ENCODE data around the gene ELL.

ELL gene

DNA sequence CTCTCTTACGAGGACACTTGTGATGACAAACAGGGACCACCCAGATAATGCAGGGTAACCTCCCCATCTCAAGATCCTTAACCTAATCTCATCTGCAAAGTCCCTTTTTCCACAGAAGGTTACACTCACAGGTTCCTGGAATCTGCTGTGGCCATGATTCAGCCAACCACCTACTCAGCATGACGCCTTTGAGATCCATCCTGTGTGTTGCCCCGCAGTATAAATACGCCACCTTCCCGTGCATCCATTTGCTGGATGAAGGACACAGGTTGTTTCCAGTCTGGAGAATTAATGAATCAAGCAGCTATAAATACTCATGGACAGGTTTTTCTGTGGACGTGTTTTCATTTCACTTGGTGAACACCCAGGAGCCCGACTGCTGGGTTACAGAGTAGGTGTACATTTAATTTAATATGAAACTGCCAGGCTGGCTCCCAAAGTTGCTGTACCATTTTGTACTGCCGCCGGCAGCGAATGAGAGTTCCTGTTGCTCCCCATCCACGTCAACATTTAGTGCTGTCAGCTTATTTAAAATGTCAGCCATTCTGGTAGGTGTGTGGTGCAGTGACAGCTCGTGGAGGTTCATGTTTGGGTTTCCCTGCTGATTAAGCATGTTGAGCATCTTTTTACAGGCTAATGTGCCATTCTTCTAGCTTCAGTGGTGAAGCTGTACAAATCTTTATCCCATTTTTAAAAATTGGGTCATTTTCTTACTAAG lies 40.2 kb downstream of the ELL start:
- no peaks in the 10 kb centered on the region for H3K36me3 ChIP-seq (ENCODE audit: control insufficient read depth, insufficient read depth, low read length, severe bottlenecking)
- no peaks in the 10 kb centered on the region for H3K9me3 ChIP-seq (ENCODE audit: control insufficient read depth, low read length)
- H3K27me3 ChIP-seq (replicated peaks; ENCODE audit: control insufficient read depth, insufficient read depth, low read length) = no peaks in the 10 kb centered on the region
- no peak for DNase-seq (ENCODE audit: low read depth)
- peaks cover 57% of the 10 kb centered on the region for H3K4me1 ChIP-seq (ENCODE audit: control insufficient read depth, insufficient read depth, low read length)
- no peak overlapping the region for H3K9ac ChIP-seq (ENCODE audit: low read length)
- no peak overlapping the region for H3K4me3 ChIP-seq (ENCODE audit: low read length)

DNA sequence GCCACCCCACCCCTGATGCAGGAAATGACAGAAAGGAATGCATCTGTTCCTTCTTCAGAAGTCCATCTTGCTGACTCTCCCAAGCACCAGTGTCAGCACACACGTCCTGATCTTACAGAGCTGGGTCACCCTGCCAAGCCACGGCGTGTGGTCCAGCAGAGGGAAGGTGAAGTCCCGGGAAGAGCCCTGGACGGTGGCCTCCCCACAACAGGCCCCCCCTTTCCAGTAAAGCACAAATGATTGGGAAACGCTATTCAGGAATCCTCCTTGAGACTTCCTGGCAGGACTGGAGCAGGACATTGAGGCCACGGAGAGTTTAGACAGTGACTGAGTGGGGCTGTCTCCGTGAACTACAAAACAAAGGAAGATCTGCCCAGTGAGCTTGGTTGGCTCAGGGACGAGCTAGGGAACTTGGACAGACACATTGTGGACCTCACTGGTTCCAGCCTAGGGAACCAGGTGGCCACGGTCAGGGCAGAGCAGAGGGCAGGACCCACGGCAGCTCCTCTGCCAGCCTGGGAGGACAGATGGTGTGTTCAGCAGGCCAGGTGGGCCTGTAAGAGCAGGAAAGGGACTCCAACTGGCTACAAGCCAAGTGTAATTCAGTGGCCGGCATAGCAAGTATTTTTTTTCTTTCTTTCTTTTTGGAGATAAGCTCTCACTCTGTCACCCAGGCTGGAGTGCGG lies 41.7 kb downstream of the ELL start:
- Histone ChIP-seq H3K9me3 (ENCODE audit: control insufficient read depth, low read length) (no peaks in the 10 kb centered on the region), H3K9ac (ENCODE audit: low read length) (peak overlapping the region; percentile 74), H3K27me3 (replicated peaks; ENCODE audit: control insufficient read depth, insufficient read depth, low read length) (no peaks in the 10 kb centered on the region), H3K4me3 (ENCODE audit: low read length) (peak overlapping the region; percentile 28), H3K36me3 (ENCODE audit: control insufficient read depth, insufficient read depth, low read length, severe bottlenecking) (no peaks in the 10 kb centered on the region), H3K4me1 (ENCODE audit: control insufficient read depth, insufficient read depth, low read length) (peaks cover 49% of the 10 kb centered on the region)
- DNase-seq (ENCODE audit: low read depth) = peak; percentile 72

DNA sequence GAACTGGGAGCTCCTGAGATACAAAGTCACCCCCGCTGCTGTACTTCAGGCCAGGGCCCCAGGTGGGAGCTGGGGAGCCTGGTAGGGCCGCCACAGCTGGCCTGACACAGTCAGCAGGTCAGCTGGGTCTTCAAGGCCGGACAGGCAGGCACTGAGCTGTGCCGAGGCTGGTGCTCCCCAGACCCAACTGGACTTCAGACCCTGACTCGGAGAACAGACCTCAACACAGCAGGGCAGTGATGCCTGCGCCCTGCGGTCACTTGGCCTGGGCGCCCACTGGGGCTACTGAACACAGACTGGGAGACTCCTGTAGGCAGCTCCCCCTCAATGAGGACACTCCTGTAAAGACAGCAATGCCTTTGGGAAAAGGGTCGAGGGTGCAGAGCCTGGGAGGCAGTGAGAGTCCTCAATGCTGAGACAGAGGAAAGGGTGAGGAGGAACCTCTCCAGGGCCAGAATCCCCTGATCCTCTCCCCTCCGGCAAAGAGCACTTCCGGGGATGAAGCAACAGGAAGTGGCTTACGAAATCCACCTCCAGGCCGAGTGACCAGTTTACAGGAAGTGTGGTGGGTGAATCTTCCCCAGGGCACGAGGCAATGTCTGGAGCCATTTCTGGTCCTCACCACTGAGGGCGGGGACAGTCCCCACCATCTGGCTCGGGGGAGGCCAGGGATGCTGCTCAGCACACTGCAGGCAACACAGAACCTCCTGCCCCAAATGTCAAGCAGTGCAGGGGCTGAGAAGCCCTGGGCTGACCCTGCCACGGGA lies 43.1 kb downstream of the ELL start:
- Histone ChIP-seq H3K9ac (ENCODE audit: low read length) (peak overlapping the region; percentile 74), H3K9me3 (ENCODE audit: control insufficient read depth, low read length) (no peaks in the 10 kb centered on the region), H3K4me3 (ENCODE audit: low read length) (peak overlapping the region; percentile 35), H3K36me3 (ENCODE audit: control insufficient read depth, insufficient read depth, low read length, severe bottlenecking) (no peaks in the 10 kb centered on the region), H3K4me1 (ENCODE audit: control insufficient read depth, insufficient read depth, low read length) (peaks cover 46% of the 10 kb centered on the region), H3K27me3 (replicated peaks; ENCODE audit: control insufficient read depth, insufficient read depth, low read length) (no peaks in the 10 kb centered on the region)
- peak; percentile 91 for DNase-seq (ENCODE audit: low read depth)

DNA sequence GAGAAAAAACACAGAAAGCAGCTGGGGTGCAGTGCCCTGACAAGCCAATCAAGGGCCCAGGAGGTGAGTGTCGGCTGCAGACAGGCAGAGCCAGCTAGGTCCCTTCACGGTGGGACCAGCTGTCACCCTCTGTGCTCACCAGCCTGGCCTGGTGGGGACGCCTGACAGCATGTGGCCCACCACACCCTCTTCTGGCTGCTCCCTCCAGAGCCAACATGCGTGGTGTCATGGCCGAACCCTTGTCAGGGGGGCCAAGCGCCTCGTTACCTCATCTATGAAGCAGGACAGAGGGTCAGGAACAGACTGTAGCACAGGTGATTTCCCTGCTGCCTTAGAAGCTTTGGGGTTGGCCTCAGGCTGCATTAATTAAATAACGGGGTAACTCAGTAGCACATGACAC lies 43.9 kb downstream of the ELL start:
- no peak overlapping the region for H3K9ac ChIP-seq (ENCODE audit: low read length)
- H3K27me3 ChIP-seq (replicated peaks; ENCODE audit: control insufficient read depth, insufficient read depth, low read length) = no peaks in the 10 kb centered on the region
- DNase-seq (ENCODE audit: low read depth) = no peak

DNA sequence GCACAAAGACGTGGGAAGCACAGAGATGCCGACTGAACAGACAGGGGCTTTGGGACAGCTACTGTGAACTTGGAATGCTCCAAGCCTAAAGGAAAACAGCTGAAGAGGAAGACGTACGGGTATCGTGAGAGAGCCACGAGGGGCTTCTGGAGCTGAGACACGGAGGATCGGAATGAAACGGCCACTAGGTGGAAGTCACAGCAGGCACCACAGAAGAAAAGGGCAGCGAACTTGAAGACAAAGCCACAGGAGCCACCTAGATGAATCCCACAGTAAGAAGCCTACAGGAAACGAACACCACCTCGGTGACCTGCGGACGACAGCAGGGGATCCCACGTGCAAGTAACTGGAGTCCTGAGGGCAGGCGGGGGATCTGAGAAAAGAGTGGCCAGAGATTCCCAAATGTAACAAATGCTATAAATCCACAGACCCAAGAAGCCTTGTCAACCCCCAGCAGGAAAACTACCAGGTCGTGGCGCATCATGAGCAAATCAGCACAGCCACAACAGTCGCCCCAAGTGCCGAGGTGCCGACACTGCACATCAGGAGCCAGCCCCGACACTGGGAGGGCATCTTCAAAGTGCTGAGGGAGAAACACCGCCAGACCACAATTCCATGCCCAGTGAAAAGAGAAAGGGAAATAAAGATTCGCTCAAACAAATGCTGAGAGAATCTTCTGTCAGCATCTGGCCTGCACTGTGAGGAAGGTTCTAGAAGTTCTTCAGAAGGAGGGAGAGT lies 44.7 kb downstream of the ELL start:
- peak overlapping the region; percentile 50 for H3K9ac ChIP-seq (ENCODE audit: low read length)
- H3K4me1 ChIP-seq (ENCODE audit: control insufficient read depth, insufficient read depth, low read length) = peaks cover 41% of the 10 kb centered on the region
- no peak for DNase-seq (ENCODE audit: low read depth)
- no peak overlapping the region for H3K4me3 ChIP-seq (ENCODE audit: low read length)
- H3K36me3 ChIP-seq (ENCODE audit: control insufficient read depth, insufficient read depth, low read length, severe bottlenecking) = peaks cover 4% of the 10 kb centered on the region
- no peaks in the 10 kb centered on the region for H3K27me3 ChIP-seq (replicated peaks; ENCODE audit: control insufficient read depth, insufficient read depth, low read length)
- H3K9me3 ChIP-seq (ENCODE audit: control insufficient read depth, low read length) = no peaks in the 10 kb centered on the region

More for the DNA sequence above, 43.9 kb downstream of the ELL start:
- peaks cover 41% of the 10 kb centered on the region for H3K4me1 ChIP-seq (ENCODE audit: control insufficient read depth, insufficient read depth, low read length)
- H3K4me3 ChIP-seq (ENCODE audit: low read length) = no peak overlapping the region
- no peaks in the 10 kb centered on the region for H3K9me3 ChIP-seq (ENCODE audit: control insufficient read depth, low read length)
- H3K36me3 ChIP-seq (ENCODE audit: control insufficient read depth, insufficient read depth, low read length, severe bottlenecking) = no peaks in the 10 kb centered on the region

DNA sequence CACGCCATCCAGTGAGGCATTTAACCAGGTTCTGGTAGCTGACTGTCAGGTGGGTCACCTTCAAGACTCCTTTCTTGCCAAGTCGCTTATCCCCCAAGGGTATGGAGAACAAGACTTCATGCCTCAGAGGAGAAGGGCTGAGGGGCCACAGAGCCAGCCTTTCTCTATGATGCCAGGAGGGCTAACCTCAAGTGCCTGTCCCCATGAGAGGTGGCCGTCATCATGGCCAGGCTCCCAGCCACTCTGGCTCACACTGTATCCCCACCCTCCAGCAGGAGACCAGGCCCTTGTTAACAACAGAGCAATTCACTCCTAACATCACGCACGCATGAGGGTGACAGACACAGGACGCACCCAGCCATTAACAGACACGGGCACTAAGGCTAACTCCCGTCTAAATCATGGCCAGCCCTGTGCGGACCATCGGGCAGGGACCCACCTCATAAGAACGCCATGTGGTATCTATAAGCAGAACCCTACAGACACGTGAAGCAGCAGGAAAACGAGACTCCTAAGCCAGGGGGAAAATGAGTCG lies 45.3 kb downstream of the ELL start:
- peaks cover 6% of the 10 kb centered on the region for H3K36me3 ChIP-seq (ENCODE audit: control insufficient read depth, insufficient read depth, low read length, severe bottlenecking)
- peaks cover 41% of the 10 kb centered on the region for H3K4me1 ChIP-seq (ENCODE audit: control insufficient read depth, insufficient read depth, low read length)
- no peaks in the 10 kb centered on the region for H3K27me3 ChIP-seq (replicated peaks; ENCODE audit: control insufficient read depth, insufficient read depth, low read length)
- H3K9me3 ChIP-seq (ENCODE audit: control insufficient read depth, low read length) = no peaks in the 10 kb centered on the region
- peak overlapping the region; percentile 50 for H3K9ac ChIP-seq (ENCODE audit: low read length)
- no peak overlapping the region for H3K4me3 ChIP-seq (ENCODE audit: low read length)
- DNase-seq (ENCODE audit: low read depth) = no peak

DNA sequence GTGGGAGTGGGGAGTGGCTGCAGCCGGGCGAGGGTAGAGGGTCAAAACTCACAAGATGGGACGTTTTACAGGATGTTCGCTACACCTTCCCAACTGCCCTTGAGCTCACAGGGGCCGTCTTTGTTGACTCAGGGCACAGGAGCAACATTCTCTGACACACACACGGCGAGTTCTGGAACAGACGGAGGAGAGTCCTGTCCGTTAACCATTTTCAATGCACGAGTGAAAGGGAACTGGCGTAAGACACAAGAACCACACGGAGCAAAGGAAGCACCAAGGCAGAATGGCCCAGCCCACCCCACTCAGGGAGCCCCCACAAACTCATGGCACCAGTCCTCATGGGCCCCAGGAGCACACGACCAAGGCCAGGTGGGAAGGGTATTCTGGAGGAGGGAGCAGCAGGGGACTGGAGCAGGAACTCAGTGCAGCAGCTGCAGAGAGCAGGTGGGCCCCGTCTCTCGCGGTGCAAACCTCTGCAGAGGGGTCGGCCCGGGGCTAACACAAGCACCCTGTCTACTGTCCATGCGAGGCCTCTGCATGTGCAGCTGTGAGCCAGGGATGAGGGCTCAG lies 46.0 kb downstream of the ELL start:
- H3K4me1 ChIP-seq (ENCODE audit: control insufficient read depth, insufficient read depth, low read length) = peaks cover 38% of the 10 kb centered on the region
- H3K36me3 ChIP-seq (ENCODE audit: control insufficient read depth, insufficient read depth, low read length, severe bottlenecking) = peaks cover 6% of the 10 kb centered on the region
- H3K4me3 ChIP-seq (ENCODE audit: low read length) = no peak overlapping the region
- no peak for DNase-seq (ENCODE audit: low read depth)
- H3K9ac ChIP-seq (ENCODE audit: low read length) = no peak overlapping the region
- H3K27me3 ChIP-seq (replicated peaks; ENCODE audit: control insufficient read depth, insufficient read depth, low read length) = no peaks in the 10 kb centered on the region
- no peaks in the 10 kb centered on the region for H3K9me3 ChIP-seq (ENCODE audit: control insufficient read depth, low read length)

DNA sequence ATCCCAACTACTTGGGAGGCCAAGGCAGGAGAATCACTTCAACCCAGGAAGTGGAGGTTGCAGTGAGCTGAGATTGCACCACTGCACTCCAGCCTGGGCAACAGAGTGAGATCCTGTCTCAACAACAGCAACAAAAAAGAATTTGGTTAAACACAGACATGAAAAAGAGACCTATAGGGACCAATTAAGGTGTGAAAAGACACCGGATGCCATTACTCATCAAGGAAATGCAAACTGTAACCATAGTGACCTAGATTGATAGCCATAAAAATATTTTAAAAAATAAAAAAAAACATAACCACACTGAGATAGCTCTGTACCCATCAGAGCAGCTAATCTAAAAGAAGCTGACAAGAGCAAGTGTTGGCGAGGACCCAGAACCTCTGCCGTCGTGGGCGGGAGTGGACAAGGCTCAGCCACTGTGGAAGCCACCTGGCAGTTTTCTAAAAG lies 46.8 kb downstream of the ELL start:
- no peak overlapping the region for H3K9ac ChIP-seq (ENCODE audit: low read length)
- H3K4me1 ChIP-seq (ENCODE audit: control insufficient read depth, insufficient read depth, low read length) = peaks cover 32% of the 10 kb centered on the region
- no peaks in the 10 kb centered on the region for H3K9me3 ChIP-seq (ENCODE audit: control insufficient read depth, low read length)
- H3K4me3 ChIP-seq (ENCODE audit: low read length) = no peak overlapping the region
- H3K27me3 ChIP-seq (replicated peaks; ENCODE audit: control insufficient read depth, insufficient read depth, low read length) = no peaks in the 10 kb centered on the region
- peaks cover 6% of the 10 kb centered on the region for H3K36me3 ChIP-seq (ENCODE audit: control insufficient read depth, insufficient read depth, low read length, severe bottlenecking)
- no peak for DNase-seq (ENCODE audit: low read depth)

DNA sequence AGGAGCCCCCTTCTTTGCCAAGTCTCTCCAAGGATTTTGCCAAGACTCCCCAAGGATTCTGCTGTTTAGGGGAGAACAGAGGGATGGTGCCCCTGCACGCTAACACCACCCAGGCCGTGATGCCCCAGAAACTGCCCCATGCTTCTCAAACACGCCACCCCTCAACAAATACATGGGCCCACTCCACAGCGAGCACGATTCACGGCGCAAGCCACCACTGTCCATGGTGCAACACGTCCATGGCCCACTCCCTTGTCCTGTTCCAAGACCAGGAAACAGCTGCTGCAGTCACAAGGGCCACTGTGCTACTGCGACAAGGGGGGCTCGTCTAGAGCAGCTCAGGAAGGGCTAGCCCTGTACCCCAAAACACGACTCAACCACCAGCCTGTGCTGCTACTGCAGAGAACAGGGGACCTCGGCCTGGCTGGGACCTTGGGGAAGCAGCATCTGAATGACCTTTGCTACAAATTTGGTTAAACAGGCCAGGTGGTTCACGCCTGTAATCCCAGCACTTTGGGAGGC lies 47.4 kb downstream of the ELL start:
- H3K9ac ChIP-seq (ENCODE audit: low read length) = no peak overlapping the region
- H3K9me3 ChIP-seq (ENCODE audit: control insufficient read depth, low read length) = no peaks in the 10 kb centered on the region
- peaks cover 30% of the 10 kb centered on the region for H3K4me1 ChIP-seq (ENCODE audit: control insufficient read depth, insufficient read depth, low read length)
- no peaks in the 10 kb centered on the region for H3K27me3 ChIP-seq (replicated peaks; ENCODE audit: control insufficient read depth, insufficient read depth, low read length)
- DNase-seq (ENCODE audit: low read depth) = no peak
- H3K36me3 ChIP-seq (ENCODE audit: control insufficient read depth, insufficient read depth, low read length, severe bottlenecking) = peaks cover 6% of the 10 kb centered on the region
- no peak overlapping the region for H3K4me3 ChIP-seq (ENCODE audit: low read length)

DNA sequence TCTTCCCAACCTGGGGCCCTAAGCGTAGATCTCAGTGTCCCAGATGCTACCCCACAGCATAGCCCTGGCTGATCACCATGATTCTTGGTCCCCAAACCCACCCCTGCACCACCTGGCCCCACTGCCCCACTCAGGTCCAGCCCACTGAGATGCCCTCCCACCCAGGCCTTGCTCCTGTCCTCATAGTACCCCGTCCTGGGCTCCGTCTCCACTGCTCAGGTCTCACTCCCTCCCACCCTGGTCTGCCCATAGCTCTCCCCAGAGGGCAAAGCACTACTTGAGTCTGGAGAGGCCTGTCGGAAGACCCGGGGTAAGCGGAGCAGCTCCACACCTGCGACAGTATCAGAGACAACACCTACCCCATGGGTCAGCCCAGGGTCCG lies 48.2 kb downstream of the ELL start:
- H3K9ac ChIP-seq (ENCODE audit: low read length) = no peak overlapping the region
- no peaks in the 10 kb centered on the region for H3K27me3 ChIP-seq (replicated peaks; ENCODE audit: control insufficient read depth, insufficient read depth, low read length)
- DNase-seq (ENCODE audit: low read depth) = no peak
- H3K4me3 ChIP-seq (ENCODE audit: low read length) = no peak overlapping the region
- H3K36me3 ChIP-seq (ENCODE audit: control insufficient read depth, insufficient read depth, low read length, severe bottlenecking) = peaks cover 6% of the 10 kb centered on the region
- H3K4me1 ChIP-seq (ENCODE audit: control insufficient read depth, insufficient read depth, low read length) = peaks cover 22% of the 10 kb centered on the region
- no peaks in the 10 kb centered on the region for H3K9me3 ChIP-seq (ENCODE audit: control insufficient read depth, low read length)
